GM19324 (cell line): ENCODE measurements around the gene PCDH15.

Experiments
- ATAC-seq: cut with Tn5 transposase; IDR thresholded peaks from one replicate; pipeline ENCODE4 v1.9.1; 2021; ENCODE audit warnings: mild to moderate bottlenecking, moderate library complexity; ENCODE audit not compliant: unreplicated experiment, low FRiP score

The PCDH15 gene

DNA sequence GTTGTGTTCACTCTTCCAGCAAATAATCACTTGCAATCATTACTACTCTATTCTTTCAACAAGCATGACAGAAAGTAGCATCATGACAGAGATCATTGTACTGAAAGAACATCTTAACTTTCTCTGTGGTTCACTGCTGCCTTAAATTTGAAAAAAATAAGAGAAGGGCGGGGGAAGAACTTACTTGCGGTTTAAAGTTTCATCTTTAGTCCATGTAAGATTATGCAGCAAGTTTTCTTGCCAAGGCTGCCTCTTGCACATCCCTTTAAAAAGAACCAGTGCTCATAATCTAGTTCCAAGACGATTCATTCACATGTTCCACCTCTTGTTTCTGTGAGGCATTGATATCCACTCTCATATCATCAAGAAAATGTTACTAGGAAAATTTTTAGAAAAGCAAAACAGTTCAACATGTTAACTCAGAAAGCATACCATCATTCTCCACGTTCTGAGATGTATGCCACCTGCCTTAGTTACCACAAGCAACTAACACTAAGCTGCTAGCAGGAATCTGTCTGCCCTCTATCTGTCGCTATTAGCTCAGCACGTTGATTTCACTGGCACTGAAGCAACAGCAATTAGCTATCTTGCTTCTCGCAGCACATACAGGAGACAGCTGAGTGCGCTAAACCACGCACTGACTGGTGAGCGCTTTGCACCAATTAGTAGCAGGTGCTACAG lies at the start of gene PCDH15:
PCDH15 (minus strand) TSS at position 491 of the 681 bp plus-strand sequence. CDS start 136,969 bp downstream, outside the sequence.
- no peak for ATAC-seq

DNA sequence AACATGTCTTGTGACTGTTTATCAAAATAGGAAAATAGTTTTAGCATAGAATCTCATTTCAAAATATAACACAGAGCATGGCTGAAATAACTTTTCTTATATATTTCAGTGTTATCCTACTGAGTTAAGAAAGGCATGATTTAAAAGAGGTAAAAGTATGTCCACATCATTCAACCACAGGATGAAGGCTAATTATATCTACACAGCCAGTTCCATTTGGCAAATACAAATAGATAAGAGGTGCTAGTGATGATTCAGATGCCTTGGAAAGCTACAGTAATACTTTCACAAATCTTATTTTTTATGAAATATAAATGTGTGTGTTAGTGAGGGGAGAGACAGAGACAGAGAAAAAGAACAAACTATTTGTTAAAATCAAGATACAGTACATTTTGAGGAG lies 42.9 kb upstream of the PCDH15 start:
- no peak for ATAC-seq

DNA sequence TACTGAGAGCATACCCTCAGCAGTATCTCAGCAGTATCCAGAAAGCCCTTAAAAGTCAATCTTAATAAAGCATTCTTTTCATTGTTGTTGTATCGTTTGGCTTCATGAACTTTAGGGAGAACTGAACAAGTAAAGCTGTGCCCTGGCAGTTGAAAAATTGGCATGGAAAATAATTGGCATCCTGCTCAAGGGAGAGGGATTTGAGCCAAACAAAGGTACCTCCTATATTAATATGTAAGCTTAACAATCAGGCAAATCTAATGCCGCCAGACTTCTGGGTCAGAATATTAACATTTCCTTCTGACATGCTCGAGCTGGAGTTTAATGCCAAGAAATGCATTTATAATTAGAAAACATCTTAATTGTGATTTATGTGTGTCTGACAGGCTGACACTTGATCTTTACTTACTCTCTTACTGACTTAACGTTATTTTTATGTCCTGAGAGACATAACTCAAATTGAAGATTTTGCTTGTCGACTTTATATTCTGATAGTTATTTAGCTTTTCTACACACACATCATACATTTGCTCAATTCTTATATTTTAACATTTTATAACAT lies 42.1 kb upstream of the PCDH15 start:
- ATAC-seq, result no peak

DNA sequence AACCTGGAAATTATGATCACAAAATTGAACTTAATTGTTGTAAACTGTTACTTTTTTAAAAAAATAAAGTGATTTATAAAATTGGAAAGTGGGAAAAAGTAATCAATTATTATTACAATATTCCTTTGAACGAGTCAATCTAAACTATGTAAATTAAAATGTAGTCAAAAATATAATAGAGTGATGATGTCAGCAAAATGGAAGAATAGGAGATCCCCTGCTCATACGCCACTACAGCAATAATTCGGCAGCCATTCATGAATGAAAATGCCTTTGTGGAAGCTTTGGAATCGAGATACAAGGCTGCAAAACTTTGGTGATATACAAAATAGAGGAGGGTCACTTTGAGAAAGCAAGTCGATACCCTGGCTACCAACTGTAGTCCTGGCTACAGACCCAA lies 36.4 kb upstream of the PCDH15 start:
- ATAC-seq, result no peak

DNA sequence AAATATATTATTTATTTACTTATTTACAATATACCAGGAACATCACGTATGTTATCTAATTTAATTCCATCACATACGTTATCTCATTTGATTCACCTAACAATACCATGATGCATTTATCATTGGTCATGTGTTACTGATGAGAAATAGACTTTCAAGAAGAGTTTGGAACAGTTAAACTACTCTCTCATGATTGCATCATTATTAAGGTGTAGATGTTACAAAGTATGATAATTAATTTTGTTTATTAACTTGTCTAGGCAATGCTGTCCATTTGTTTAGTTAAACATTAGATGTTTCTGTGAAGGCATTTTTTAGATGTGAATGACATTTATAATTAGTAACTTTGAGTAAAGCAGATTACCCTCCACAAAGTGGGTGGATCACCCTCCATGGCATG lies 32.0 kb upstream of the PCDH15 start:
- no peak for ATAC-seq

DNA sequence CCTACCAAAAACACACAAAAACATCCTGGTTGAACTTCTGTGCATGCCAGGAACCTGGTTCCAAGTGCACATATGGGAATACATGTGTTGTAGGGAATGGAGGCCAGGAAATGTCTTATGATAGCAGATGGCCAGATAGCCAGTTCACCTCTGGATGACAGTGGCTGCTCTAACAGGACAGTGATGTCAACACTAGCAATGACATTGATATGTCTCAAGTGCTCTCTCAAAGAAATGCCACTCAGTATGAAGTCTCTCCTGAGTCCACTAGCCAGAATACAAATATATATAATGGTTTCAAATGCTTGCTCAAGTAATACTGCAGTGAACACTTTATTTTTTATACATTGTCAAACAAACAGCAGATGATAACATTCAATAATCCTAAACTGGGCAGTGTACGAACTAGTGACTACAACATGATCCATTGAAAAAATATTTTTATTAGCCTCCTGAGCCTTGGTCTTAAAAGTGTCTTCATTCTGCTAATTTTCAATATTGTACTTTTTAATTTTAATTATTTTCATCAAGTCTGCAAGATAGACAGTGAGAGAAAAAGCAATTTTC lies 26.0 kb upstream of the PCDH15 start:
- no peak for ATAC-seq

DNA sequence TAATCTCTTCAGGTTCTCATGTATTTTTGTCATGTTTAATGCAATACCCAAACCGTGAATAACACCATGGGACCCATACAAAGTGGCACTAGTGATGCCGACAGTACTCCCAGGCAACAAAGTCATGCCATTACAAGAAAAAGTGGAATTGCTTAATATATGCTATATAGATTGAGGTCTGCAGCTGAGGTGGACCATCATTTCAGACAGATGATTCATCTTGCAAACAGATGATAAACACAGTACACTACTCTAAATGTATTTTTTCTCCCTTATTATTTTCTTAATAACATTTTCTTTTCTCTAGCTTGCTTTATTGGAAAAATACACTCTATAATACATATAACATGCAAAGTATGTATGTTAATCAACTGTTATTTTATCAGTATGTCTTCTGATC lies 14.6 kb upstream of the PCDH15 start:
- no peak for ATAC-seq

DNA sequence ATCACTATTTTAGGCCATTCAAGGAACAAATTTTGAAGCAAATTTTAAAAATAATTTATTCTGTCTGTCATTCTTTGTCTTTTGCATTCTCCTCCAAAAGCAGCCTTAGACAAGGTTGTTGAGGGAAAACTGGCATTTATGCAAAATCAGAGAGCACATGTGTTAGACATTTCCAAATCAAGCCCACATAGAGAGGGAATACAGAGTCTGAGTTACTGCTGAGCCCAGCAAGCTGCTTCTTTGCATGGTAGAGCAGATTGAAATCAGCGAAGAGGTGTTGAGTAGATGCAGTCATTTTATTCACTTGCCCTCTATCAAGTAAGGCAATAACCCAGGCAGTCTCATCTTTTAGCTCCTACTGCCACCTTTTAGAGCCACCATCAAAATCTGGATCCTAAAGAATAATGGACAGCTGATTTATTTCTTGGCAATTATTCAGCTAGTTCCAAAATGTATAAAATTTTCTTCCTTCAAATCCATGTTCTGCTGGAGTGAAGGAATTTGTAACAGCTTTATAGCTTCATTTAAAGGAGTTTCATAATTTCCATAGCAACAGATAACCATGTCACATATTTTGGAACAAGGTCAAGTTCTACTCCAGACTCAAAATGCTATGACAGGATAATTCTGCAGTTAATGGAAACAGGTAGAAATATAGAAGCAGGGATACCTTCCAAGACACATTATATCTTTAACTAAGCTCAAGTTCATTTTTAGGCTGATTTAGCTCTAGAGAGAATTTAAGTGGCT lies 7.3 kb upstream of the PCDH15 start:
- ATAC-seq, result no peak

DNA sequence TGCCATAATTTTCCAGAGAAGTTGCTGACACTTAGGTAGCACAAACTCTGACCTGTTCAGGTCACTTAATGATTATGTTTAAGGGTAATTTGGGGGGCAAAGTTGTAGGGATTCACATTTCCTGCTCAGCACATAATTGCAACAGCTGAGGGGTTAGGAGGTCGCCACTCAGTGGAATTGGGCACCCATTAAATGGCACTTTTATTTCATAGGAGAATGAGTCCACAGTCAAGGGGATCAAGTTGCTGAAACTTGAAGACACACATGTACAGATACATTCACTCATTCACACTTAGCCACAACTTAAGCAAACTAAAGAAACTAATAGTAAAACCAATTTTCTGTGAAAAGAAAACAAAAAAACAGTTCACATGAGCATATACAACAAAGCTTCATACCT lies 1.5 kb downstream of the PCDH15 start:
- ATAC-seq, result no peak

DNA sequence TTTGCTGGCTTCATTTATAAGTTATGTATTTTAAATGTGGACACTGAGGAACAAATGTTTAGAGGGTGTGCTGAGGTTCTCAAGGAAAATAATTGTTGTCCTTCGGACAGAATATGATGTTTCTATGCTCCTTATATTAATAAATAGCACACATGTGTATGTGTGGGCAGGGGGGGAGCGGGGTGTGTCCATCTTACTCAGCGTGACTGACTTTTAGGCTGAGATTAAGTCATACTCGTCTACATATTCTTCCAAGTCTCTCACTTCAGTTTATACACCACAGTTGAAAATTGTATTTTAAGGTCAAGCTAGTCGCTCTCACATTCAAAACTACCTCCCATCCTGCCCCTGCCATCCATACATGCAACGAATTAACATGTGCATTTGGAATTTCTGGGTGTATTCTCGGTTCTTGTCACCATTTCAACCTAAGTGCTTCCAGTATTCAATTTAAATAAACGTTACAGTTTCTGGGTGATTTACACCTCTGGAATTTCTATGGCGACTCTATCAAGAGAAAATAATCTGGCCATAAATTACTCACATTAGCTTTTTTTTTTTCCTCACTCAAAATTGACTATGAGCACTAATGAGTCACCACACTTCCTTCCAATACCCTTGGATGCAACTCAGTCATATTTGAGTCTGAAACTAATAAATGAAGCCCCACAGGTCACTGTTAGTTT lies 3.3 kb downstream of the PCDH15 start:
- ATAC-seq, result no peak

DNA sequence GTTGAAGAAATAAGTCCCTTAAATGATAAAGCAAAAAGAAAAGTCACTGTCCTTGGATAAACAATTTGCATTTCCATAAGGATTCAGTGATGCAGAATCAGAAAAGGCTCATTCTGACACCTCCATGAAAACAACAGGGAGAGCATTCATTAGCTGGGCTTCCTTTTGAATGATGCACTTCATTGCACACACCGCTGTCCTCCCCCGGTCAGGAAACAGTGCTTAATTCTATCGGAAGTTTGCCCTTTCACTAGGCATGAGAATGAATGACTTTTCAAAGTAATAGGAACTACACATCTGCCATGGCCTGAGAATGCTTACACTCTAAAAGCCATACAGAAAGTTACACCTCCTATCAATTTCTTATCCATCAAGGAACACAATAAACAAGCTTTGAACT lies 4.2 kb downstream of the PCDH15 start:
- no peak for ATAC-seq

DNA sequence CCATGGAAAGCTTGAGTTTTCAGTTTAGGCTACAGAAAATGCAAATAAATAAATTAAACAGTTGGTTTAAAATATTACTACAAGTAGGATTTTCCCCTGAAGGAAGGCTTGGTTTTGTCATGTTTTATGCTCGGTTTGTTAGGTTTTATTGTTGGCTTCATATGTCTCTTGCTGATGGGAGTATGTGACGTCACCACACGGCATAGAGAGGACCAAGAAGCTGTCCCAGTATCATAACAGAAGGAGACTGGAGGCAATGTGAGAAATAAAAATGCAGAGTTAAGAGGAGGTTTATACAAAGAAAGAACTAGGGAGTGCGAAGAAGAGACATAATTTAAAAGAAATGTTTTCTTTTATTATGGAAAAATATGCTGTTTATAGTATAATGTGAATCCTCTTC lies 24.4 kb downstream of the PCDH15 start:
- ATAC-seq, result no peak

DNA sequence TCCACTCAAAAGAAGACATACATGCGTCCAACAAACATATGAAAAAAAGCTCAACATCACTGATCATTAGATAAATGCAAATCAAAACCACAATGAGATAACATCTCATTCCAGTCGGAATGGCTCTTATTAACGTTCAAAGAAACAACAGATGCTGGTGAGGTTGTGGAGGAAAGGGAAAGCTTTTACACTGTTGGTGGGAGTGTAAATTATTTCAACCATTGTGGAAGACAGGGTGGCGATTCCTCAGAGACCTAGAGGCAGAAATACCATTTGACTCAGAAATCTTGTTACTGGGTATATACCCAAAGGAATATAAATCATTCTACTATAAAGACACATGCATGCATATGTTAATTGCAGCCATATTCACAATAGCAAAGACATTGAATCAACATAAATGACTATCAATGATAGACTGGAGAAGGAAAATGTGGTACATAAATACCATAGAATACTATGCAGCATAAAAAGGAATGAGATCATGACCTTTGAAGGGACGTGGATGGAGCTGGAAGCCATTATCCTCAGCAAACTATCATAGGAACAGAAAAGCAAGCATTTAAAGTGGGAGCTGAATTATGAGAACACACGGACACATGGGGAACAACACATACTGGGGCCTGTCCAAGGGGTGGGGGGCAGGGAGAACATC lies 28.4 kb downstream of the PCDH15 start:
- no peak for ATAC-seq

DNA sequence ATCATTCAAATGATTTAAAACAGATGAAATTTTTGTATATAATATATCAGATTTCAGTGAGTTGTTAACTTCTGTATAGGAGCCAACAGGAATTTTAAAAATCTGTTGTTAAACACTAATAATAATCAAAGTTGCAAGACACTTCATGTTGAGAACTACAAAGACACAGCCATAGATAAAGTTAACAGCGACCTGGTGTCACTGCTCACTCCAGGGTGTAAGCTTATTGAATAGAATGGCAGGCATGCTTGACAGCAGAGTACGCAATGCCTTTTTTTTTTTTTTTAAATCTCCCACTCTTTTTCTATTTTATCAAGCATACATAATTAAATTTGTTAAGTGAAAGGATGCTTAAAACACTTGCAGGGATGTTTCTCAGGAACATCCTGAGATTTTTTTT lies 32.0 kb downstream of the PCDH15 start:
- no peak for ATAC-seq

DNA sequence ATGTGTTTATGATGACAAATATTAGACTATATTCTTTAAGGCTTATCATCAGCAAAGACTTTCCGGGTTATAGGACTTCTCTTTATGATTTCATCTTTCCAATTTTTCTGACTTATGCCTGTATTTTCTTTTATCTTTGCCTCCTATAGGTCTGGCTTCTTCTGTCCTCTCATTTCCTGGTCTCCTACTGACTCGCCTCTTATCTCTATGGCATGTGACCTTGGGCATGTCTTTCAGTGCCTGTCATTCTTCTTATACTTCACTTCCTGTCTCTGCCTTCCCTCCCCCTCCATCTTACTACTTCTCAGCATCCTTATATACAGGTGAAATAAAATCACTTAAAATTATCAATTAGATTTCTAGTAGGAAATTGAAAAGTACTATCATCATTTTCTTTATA lies 42.2 kb downstream of the PCDH15 start:
- ATAC-seq, result no peak

DNA sequence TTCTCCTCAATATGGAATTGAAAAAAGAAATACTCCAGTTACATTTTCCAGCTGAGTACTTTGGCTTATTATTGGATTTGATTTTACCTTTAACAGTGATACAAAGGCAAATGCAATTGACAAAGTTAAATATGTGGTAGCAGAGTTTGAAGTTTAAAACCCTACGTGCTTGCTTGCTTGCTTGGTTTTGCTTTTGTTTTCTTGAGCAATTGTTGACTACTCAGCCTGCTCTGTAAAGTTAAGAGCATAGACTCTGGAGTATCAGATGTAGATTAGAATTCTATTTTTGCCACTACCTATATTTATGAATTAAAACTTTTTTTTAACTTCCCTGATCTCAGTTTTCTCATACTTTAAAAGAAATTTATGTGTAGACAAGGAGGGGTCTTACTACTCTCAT lies 51.4 kb downstream of the PCDH15 start:
- ATAC-seq, result no peak

DNA sequence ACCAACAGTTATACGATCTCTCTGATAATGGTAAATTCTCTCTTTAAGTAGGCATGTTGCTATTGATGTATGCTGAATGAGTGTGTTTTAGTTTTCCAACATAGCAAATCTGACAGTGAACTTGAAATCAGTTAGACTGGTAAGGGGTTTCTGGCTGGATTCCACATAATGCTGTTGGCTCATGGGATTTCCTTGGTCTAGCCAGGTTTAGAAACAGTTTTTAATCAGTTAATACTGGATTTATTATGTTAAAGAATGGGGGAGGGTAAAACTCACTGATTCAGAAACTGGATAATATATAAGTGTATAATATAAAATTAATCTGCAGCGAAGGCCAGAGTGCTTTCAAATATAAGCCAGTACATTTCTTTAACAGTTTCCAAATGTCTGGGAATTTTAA lies 55.6 kb downstream of the PCDH15 start:
- ATAC-seq, result no peak

DNA sequence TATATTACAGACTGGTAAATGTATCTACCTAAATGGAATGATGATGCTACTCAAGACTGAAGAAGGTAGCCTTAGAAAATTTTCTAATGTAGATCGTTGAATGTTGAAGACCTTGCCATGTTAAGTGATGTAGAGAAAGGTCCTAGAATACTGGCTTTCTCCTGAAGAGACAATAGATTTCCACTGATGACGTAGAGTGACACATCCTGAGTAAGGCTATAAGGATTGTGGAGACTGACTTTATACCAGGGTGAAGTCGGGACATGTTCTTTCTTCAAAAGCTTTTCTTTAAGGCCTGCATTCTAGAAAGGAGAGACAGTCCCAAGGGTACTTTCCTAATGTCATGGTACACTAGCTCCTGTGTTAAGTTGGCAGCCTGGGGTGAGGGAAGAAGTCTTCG lies 58.6 kb downstream of the PCDH15 start:
- ATAC-seq, result no peak

DNA sequence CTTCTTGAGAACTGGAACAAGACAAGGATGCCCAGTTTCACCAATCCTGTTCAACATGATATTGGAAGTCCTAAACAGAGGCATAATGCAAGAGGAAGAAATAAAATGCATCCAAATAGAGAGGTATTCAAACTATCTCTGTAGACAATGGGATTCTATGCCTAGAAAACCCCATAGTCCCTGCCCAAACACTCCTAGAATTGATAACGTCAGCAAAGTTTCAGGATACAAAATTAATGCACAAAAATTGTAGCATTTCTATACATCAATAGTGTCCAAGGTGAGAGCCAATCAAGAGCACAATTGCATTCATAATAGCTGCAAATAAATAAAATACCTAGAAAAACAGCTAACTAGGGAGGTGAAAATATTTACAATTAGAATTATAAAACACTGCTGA lies 72.5 kb downstream of the PCDH15 start:
- ATAC-seq, result no peak

DNA sequence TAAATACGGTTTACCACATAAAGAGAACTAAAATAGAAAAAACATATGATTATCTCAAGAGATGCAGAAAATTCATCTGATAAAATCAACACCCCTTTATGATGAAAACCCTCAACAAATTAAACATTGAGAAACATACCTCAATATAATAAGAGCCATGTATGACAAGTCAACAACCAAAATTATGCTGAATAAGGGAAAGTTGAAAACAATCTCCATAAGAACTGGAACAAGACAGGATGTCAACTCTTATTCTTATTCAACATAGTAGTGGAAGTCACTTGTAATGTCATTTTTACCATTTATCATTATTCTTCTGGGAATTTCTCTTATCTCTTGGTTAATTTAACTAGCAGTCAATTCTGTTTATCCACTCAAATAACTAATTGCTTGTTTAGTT lies 79.0 kb downstream of the PCDH15 start:
- ATAC-seq, result no peak

DNA sequence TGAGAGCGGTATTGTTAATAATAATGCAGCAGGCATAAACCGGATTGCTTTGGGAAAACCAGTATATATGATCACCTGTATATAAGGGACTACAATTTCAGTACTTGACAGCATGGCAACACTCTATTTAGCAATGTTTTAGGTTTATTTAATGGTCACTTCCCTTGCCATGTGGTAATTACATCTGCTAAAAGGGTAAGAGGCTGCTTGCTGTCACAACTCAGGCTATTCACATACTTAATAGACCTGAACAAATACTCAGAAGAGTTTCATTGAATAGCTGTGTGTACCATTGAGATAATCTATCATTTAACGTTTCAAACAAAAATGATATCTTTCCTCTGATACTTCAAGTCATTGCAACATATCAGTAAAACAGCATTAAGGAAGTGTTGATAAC lies 90.1 kb downstream of the PCDH15 start:
- no peak for ATAC-seq
